ENCODE measurements around the gene NGRN. TPM values are rescaled to one million over a fixed set of nuclear protein-coding genes. Genes with fewer than 3 reads are reported as not detected.

The NGRN gene
- total and polyA plus RNA-seq, 2 experiments from 2014 or later: 60.0 to 65.9 TPM

GRCh38 chr15:90262426-90262825 is 3.0 kb upstream of the NGRN start:
- Histone ChIP-seq H3K27me3 (no peaks in the 10 kb centered on the region), H3K36me3 (replicated peaks; ENCODE audit: insufficient read depth, low read depth) (no peaks in the 10 kb centered on the region), H3K9me2 (replicated peaks; ENCODE audit: insufficient read depth) (no peaks in the 10 kb centered on the region), H3K27ac (no peak overlapping the region), H2AFZ (no peak overlapping the region), H3K4me3 (no peak overlapping the region), H3K79me2 (peaks cover 13% of the 10 kb centered on the region), H3K4me2 (no peak overlapping the region), H3K4me1 (ENCODE audit: insufficient read depth) (no peaks in the 10 kb centered on the region), H4K20me1 (ENCODE audit: insufficient read depth, poor library complexity, severe bottlenecking) (no peaks in the 10 kb centered on the region), H3K9me3 (ENCODE audit: low read depth) (no peaks in the 10 kb centered on the region)
- WGBS (ENCODE audit: low lambda C conversion rate, missing lambda C conversion rate): 74% methylated on average over 5 of the region's 5 CpGs
- no peak for DNase-seq (ENCODE audit: low spot score)
- no peak for TF ChIP-seq EZH2phosphoT487 (IDR thresholded peaks at IDR 0.05; ENCODE audit: low read depth, severe bottlenecking, unreplicated experiment)

- no peaks in the 10 kb centered on the region for H3K9me3 ChIP-seq (ENCODE audit: low read depth)
- TF ChIP-seq EZH2phosphoT487 (IDR thresholded peaks at IDR 0.05; ENCODE audit: low read depth, severe bottlenecking, unreplicated experiment) (no peak), CTCF (IDR thresholded peaks at IDR 0.05; ENCODE audit: poor library complexity) (no peak), EZH2 (IDR thresholded peaks at IDR 0.05; ENCODE audit: borderline replicate concordance) (no peak)
- 73% methylated on average over 4 of the region's 4 CpGs for WGBS (ENCODE audit: low lambda C conversion rate, missing lambda C conversion rate)
- no peaks in the 10 kb centered on the region for H3K4me1 ChIP-seq (ENCODE audit: insufficient read depth)
- H3K4me3 ChIP-seq: no peak overlapping the region
- H4K20me1 ChIP-seq (ENCODE audit: insufficient read depth, poor library complexity, severe bottlenecking): peaks cover 3% of the 10 kb centered on the region
- peak overlapping the region; percentile 75 for H2AFZ ChIP-seq
- H3K79me2 ChIP-seq: peaks cover 29% of the 10 kb centered on the region
- no peaks in the 10 kb centered on the region for H3K27me3 ChIP-seq
- H3K4me2 ChIP-seq: peak overlapping the region; percentile 78
- no peaks in the 10 kb centered on the region for H3K9me2 ChIP-seq (replicated peaks; ENCODE audit: insufficient read depth)
- peak; percentile 17 for DNase-seq (ENCODE audit: low spot score)
- no peaks in the 10 kb centered on the region for H3K36me3 ChIP-seq (replicated peaks; ENCODE audit: insufficient read depth, low read depth)
- H3K27ac ChIP-seq: peak overlapping the region; percentile 96
These were observed 801 bp upstream of the NGRN start for GRCh38 chr15:90264671-90265070.

- Histone ChIP-seq H3K79me2 (peaks cover 34% of the 10 kb centered on the region), H3K4me2 (peak overlapping the region; percentile 78), H3K4me1 (ENCODE audit: insufficient read depth) (no peaks in the 10 kb centered on the region), H3K27ac (peak overlapping the region; percentile 96), H3K36me3 (replicated peaks; ENCODE audit: insufficient read depth, low read depth) (no peaks in the 10 kb centered on the region), H3K27me3 (no peaks in the 10 kb centered on the region), H3K9me2 (replicated peaks; ENCODE audit: insufficient read depth) (no peaks in the 10 kb centered on the region), H3K4me3 (peak overlapping the region; percentile 42), H4K20me1 (ENCODE audit: insufficient read depth, poor library complexity, severe bottlenecking) (peaks cover 11% of the 10 kb centered on the region), H2AFZ (peak overlapping the region; percentile 75), H3K9me3 (ENCODE audit: low read depth) (no peaks in the 10 kb centered on the region)
- DNase-seq (ENCODE audit: low spot score): no peak
- TF ChIP-seq EZH2 (IDR thresholded peaks at IDR 0.05; ENCODE audit: borderline replicate concordance) (no peak), EZH2phosphoT487 (IDR thresholded peaks at IDR 0.05; ENCODE audit: low read depth, severe bottlenecking, unreplicated experiment) (no peak), CTCF (IDR thresholded peaks at IDR 0.05; ENCODE audit: poor library complexity) (no peak)
- WGBS (ENCODE audit: low lambda C conversion rate, missing lambda C conversion rate): 49% methylated on average over 16 of the region's 16 CpGs
These were observed 574 bp downstream of the NGRN start for GRCh38 chr15:90266061-90266431.

GRCh38 chr15:90266485-90266884 is 1.0 kb downstream of the NGRN start:
- Histone ChIP-seq H3K79me2 (peaks cover 34% of the 10 kb centered on the region), H3K36me3 (replicated peaks; ENCODE audit: insufficient read depth, low read depth) (no peaks in the 10 kb centered on the region), H3K27ac (peak overlapping the region; percentile 96), H3K9me2 (replicated peaks; ENCODE audit: insufficient read depth) (no peaks in the 10 kb centered on the region), H3K4me2 (peak overlapping the region; percentile 78), H4K20me1 (ENCODE audit: insufficient read depth, poor library complexity, severe bottlenecking) (peaks cover 11% of the 10 kb centered on the region), H2AFZ (no peak overlapping the region), H3K4me1 (ENCODE audit: insufficient read depth) (no peaks in the 10 kb centered on the region), H3K9me3 (ENCODE audit: low read depth) (no peaks in the 10 kb centered on the region), H3K27me3 (no peaks in the 10 kb centered on the region), H3K4me3 (no peak overlapping the region)
- TF ChIP-seq EZH2 (IDR thresholded peaks at IDR 0.05; ENCODE audit: borderline replicate concordance) (no peak), EZH2phosphoT487 (IDR thresholded peaks at IDR 0.05; ENCODE audit: low read depth, severe bottlenecking, unreplicated experiment) (no peak), CTCF (IDR thresholded peaks at IDR 0.05; ENCODE audit: poor library complexity) (no peak)
- WGBS (ENCODE audit: low lambda C conversion rate, missing lambda C conversion rate): 52% methylated on average over 15 of the region's 15 CpGs
- DNase-seq (ENCODE audit: low spot score): no peak

Data from hepatocyte (in vitro differentiated cells).